Activated naive CD4-positive, alpha-beta T cell treated with anti-CD3 and anti-CD28 coated beads, Interleukin-2, amount 50 U/mL, for 72 hours (primary cell): Measurements from ENCODE around the gene KRTAP4-7. TPM values are rescaled to one million over a fixed set of nuclear protein-coding genes. Genes with fewer than 3 reads are reported as not detected.
"Not testable (repeated sequence)": the region's sequence is repeated elsewhere in the genome, so short reads cannot be mapped to it uniquely, and the experiment has no call there.

Experiments
- ATAC-seq, 2 donors: fragments of 150-1000 bp; cut with Tn5 transposase; 2 replicates each; pipeline ENCODE4 v1.10.0; 2021; ENCODE audit warnings: mild to moderate bottlenecking in 2 of 2, moderate library complexity in 2 of 2
- DNase-seq, 2 donors: peaks; one replicate each; pipeline ENCODE4 v3.0.0; 2021 to 2022; ENCODE audit warnings: low spot score in 2 of 2
- H3K27ac Mint-ChIP-seq, 2 donors: one replicate each; pipeline ENCODE4 v1.8.0; 2022; ENCODE audit warnings: mild to moderate bottlenecking in 2 of 2, mixed read lengths in 2 of 2
- H3K36me3 Mint-ChIP-seq, 2 donors: one replicate each; pipeline ENCODE4 v1.8.0; 2022; ENCODE audit warnings: mixed read lengths in 2 of 2
- H3K9me3 Mint-ChIP-seq, 2 donors: one replicate each; pipeline ENCODE4 v1.8.0; 2022; ENCODE audit warnings: mixed read lengths in 2 of 2
- total RNA-seq, 2 donors: library from RNA; stranded (reverse); gene quantifications; one replicate each; pipeline ENCODE4 v1.2.3, GENCODE V29; 2022

Gene KRTAP4-7
- total RNA-seq = not detected

DNA sequence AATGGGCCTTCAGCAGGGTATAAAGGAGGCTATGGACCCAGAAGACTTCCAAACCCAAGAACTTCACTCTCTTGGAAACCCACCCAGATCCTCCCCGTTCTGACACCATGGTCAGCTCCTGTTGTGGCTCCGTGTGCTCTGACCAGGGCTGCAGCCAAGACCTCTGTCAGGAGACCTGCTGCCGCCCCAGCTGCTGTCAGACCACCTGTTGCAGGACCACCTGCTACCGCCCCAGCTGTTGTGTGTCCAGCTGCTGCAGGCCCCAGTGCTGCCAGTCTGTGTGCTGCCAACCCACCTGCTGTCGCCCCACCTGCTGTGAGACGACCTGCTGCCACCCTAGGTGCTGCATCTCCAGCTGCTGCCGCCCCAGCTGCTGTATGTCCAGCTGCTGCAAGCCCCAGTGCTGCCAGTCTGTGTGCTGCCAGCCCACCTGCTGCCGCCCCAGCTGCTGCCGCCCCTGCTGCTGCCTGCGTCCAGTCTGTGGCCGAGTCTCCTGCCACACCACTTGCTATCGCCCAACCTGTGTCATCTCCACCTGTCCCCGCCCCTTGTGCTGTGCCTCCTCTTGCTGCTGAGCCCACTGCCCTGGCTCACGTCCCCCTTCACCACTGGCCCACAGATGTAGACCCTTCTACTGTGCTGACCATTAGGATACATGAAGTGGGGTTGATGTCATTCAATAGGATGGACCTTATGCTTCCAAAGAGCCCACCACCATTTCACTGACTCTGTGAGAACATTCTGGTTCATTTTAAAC lies at the start of gene KRTAP4-7:
Gene KRTAP4-7, plus strand, starts transcription at position 51 of the 757 bp plus-strand sequence. Its CDS starts 57 bp downstream, at position 108.
- H3K27ac Mint-ChIP-seq = peak within 1 kb of the TSS in 1 of 2 donors; percentile 30
- not testable (repeated sequence) for ATAC-seq, DNase-seq, H3K36me3 Mint-ChIP-seq, H3K9me3 Mint-ChIP-seq

DNA sequence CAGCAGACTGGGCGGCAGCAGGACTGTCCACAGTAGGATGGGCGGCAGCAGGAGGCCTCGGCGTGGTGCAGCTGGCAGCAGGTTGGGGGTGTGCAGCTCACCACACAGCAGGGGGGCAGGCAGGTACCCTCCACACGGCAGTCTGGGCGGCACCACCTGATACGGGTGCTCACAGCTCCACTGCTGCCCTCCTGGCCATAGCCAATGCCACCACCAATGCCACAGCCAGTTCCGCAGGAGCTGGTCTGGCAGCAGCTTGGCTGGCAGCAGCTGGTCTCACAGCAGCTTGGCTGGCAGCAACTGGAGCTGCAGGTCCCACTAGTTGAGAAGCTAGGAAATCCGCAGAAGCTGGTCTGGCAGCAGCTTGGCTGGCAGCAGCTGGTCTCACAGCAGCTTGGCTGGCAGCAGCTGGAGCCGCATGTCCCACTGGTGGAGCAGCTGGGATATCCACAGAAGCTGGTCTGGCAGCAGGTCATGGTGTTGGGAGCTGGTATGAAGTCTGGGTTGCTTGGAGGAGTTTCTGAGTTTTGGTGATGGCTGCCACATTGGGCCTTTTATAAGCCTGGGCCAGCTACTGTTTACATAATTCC lies 49.5 kb upstream of the KRTAP4-7 start, which contains the start of gene KRTAP1-3:
Gene KRTAP1-3, minus strand, starts transcription at position 529 of the 590 bp plus-strand sequence. Its CDS starts 53 bp downstream, at position 476.
- not testable (repeated sequence) for ATAC-seq, DNase-seq, H3K36me3 Mint-ChIP-seq, H3K9me3 Mint-ChIP-seq
- H3K27ac Mint-ChIP-seq = peak within 1 kb of the TSS in 1 of 2 donors; percentile 14

GRCh38 chr17:41037853-41038350 lies 46.0 kb upstream of the KRTAP4-7 start:
- no peak overlapping the region for H3K27ac Mint-ChIP-seq
- ATAC-seq (no peak), DNase-seq (no peak)
- no peaks in the 10 kb centered on the region for H3K9me3 Mint-ChIP-seq
- H3K36me3 Mint-ChIP-seq = no peaks in the 10 kb centered on the region

GRCh38 chr17:41040783-41041571 lies 43.0 kb upstream of the KRTAP4-7 start, which contains the start of gene KRTAP1-1:
TSS of gene KRTAP1-1 (minus strand) at chr17:41041450. CDS start at chr17:41041397, 53 bp downstream.
- not testable (repeated sequence) for DNase-seq, H3K36me3 Mint-ChIP-seq, ATAC-seq, H3K27ac Mint-ChIP-seq
- peaks cover 4 to 10% of the 10 kb centered on the region in 2 donors for H3K9me3 Mint-ChIP-seq

- Mint-ChIP-seq H3K27ac (no peak overlapping the region), H3K36me3 (no peaks in the 10 kb centered on the region), H3K9me3 (peaks cover 4 to 10% of the 10 kb centered on the region in 2 donors)
- no peak for DNase-seq
- no peak for ATAC-seq
Observed at GRCh38 chr17:41042953-41043352, 41.0 kb upstream of the KRTAP4-7 start.

- not testable (repeated sequence) for H3K36me3 Mint-ChIP-seq, DNase-seq, H3K27ac Mint-ChIP-seq, ATAC-seq
- peaks cover 4 to 10% of the 10 kb centered on the region in 2 donors for H3K9me3 Mint-ChIP-seq
Observed at GRCh38 chr17:41046735-41047465, 37.0 kb upstream of the KRTAP4-7 start, which contains the start of gene KRTAP2-1. TSS of gene KRTAP2-1 (minus strand) at chr17:41047316. CDS start at chr17:41047267, 49 bp downstream.

- no peak for DNase-seq
- H3K36me3 Mint-ChIP-seq = no peaks in the 10 kb centered on the region
- ATAC-seq = no peak
- H3K9me3 Mint-ChIP-seq = peaks cover 2 to 8% of the 10 kb centered on the region in 2 donors
- no peak overlapping the region for H3K27ac Mint-ChIP-seq
Observed at GRCh38 chr17:41048441-41048840, 35.5 kb upstream of the KRTAP4-7 start.

DNA sequence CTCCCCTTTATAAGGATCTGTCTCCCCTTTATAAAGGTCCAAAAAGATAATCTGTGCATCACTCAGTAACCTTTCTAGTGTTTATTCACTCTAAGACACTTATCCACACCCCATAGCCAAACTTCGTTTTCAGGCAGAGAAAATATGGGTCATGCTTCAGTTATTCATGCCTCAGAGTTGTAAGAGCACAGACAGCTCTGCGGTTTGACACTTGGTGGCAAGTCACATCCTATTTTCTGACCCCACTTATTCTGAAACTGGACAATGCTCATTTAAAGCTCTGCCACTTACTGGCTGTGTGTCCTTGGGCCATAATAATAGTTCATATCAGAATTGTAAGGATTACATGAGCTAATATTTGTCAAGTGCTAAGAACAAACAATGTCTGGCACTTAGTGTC lies 34.8 kb upstream of the KRTAP4-7 start:
- DNase-seq (no peak), ATAC-seq (no peak)
- Mint-ChIP-seq H3K27ac (no peak overlapping the region), H3K36me3 (no peaks in the 10 kb centered on the region), H3K9me3 (peaks cover 1 to 3% of the 10 kb centered on the region in 2 donors)

DNA sequence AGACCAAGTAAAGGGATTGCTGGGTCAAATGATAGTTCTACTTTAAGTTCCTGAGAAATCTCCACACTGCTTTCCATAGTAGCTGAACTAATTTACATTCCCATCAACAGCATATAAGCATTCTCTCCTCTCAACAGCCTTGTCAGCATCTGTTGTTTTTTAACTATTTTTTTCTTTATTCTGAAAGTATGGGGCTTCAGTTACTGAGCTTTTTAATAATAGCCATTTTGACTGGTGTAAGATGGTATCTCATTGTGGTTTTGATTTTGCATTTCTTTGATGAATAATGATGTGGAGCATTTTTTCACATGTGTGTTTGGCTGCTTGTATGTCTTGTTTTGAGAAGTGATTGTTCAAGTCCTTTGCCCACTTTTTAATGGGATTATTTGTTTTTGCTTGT lies 31.4 kb upstream of the KRTAP4-7 start:
- Mint-ChIP-seq H3K9me3 (peaks cover 1 to 6% of the 10 kb centered on the region in 2 donors), H3K36me3 (peaks cover 0 to 2% of the 10 kb centered on the region in 2 donors), H3K27ac (no peak overlapping the region)
- no peak for DNase-seq
- no peak for ATAC-seq

DNA sequence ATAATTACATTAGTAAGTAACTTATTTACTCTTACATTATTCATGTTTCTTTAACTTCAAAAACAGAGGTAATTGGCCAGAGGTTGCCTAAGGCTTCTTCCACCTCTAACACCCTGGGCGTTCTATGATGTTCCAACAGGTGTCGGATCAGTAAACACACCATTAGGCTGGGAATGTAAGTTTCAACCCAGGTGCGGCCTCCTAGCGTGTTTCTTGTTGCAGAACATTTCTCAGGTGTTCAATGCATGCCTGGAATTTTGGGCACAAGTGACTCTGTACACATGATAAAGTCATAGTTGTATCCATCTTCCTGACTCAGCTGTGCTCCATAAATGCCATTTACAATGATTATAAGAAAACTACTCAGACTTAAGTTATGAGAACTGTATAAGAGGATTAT lies 29.9 kb upstream of the KRTAP4-7 start:
- Mint-ChIP-seq H3K36me3 (peaks cover 0 to 4% of the 10 kb centered on the region in 2 donors), H3K9me3 (peaks cover 3 to 8% of the 10 kb centered on the region in 2 donors), H3K27ac (no peak overlapping the region)
- DNase-seq (no peak), ATAC-seq (no peak)

- ATAC-seq, H3K9me3 Mint-ChIP-seq, H3K27ac Mint-ChIP-seq, H3K36me3 Mint-ChIP-seq, DNase-seq: not testable (repeated sequence)
Observed at GRCh38 chr17:41054556-41054955, 29.4 kb upstream of the KRTAP4-7 start.

DNA sequence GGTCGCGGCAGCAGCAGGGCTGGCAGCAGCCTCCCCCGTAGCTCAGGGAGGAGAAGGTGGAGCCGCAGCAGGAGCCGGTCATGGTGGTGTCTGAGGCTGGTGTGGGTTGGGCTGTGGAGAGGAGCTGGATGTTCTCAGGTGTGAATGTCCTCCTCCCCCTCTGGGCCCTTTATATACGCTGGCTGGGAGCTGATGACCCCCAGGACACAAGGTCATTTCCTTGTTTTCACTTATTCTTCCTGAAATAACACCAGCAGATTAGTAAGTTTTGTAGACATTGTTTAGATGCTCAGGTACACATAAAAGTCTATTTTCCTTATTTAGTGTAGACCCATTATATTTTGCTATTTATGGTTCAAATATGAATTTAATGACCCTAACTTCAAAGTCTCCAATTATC lies 28.8 kb upstream of the KRTAP4-7 start, which contains the start of gene KRTAP2-2:
Gene KRTAP2-2, minus strand, starts transcription at position 101 of the 400 bp plus-strand sequence. Its CDS starts 19 bp downstream, at position 82.
- ATAC-seq, H3K36me3 Mint-ChIP-seq, DNase-seq, H3K27ac Mint-ChIP-seq, H3K9me3 Mint-ChIP-seq: not testable (repeated sequence)

DNA sequence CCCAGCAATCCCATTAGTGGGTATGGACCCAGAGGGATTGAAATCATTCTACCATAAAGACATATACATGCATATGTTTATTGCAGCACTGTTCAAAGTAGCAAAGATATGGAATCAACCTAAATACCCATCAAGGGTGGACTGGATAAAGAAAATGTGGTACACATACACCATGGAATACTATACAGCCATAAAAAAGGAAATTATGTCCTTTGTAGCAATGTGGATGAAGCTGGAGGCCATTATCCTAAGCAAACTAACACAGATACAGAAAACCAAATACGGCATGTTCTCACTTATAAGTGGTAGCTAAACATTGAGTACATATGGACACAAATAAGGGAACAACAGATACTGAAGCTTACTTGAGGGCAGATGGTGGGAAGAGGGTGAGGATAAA lies 26.4 kb upstream of the KRTAP4-7 start:
- Mint-ChIP-seq H3K9me3 (peaks cover 3 to 8% of the 10 kb centered on the region in 2 donors), H3K27ac (no peak overlapping the region), H3K36me3 (peaks cover 0 to 4% of the 10 kb centered on the region in 2 donors)
- ATAC-seq (no peak), DNase-seq (no peak)

GRCh38 chr17:41058741-41059140 lies 25.2 kb upstream of the KRTAP4-7 start:
- H3K9me3 Mint-ChIP-seq = peaks cover 3 to 5% of the 10 kb centered on the region in 2 donors
- ATAC-seq (no peak), DNase-seq (no peak)
- H3K27ac Mint-ChIP-seq = no peak overlapping the region
- peaks cover 0 to 4% of the 10 kb centered on the region in 2 donors for H3K36me3 Mint-ChIP-seq

GRCh38 chr17:41059276-41060051 lies 24.5 kb upstream of the KRTAP4-7 start:
- DNase-seq, ATAC-seq, H3K9me3 Mint-ChIP-seq, H3K36me3 Mint-ChIP-seq, H3K27ac Mint-ChIP-seq: not testable (repeated sequence)
